Transverse colon (tissue), 4 donors: Measurements from ENCODE around the gene ISCA1.

Source experiments
- POLR2A ChIP-seq: fragments of 450-650 bp; IDR thresholded peaks from one replicate; pipeline ENCODE4 v1.6.1; 2016; ENCODE audit warnings: antibody characterized with exemption, mild to moderate bottlenecking, moderate library complexity
- POLR2AphosphoS5 ChIP-seq, 3 donors: sonication (generic); formaldehyde crosslinking; IDR thresholded peaks; one replicate each; pipeline ENCODE4 v1.6.1; 2016; ENCODE audit warnings: antibody characterized with exemption in 3 of 3
- TF ChIP-seq, protein P1 (sequence below), 5 experiments: fragments of 200-600 bp in 3 of 5; fragments of 450-650 bp in 2 of 5; sonication (generic) in 3 of 5; IDR thresholded peaks; 1 replicate in 2 of 5; 2 replicates in 3 of 5; pipeline ENCODE4 v1.5.1; 2016 to 2017; ENCODE audit warnings: antibody characterized with exemption in 5 of 5, inconsistent platforms in 3 of 5, mild to moderate bottlenecking in 2 of 5, moderate library complexity in 1 of 5

DNA sequence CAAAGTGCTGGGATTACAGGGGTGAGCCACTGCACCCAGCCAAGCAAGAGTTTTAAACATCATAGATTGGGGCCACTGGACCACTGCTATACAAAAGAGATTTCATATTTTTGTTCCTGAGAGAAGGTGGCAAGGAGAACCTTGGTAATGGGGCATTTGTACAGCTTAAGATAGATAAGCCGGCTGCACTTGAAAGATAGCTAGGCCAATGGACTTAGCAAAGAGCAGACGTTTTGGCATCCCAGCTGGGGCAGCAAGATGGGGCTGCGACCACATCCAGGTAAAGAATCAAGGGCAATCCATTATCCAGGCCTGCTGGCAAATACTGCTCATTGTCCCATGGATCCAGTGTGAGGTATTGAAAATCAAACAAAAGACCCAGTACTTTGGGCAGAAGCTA lies 3.9 kb upstream of the ISCA1 start:
- no peak for TF ChIP-seq POLR2AphosphoS5 (IDR thresholded peaks at IDR 0.05)
- TF ChIP-seq, protein P1, sequence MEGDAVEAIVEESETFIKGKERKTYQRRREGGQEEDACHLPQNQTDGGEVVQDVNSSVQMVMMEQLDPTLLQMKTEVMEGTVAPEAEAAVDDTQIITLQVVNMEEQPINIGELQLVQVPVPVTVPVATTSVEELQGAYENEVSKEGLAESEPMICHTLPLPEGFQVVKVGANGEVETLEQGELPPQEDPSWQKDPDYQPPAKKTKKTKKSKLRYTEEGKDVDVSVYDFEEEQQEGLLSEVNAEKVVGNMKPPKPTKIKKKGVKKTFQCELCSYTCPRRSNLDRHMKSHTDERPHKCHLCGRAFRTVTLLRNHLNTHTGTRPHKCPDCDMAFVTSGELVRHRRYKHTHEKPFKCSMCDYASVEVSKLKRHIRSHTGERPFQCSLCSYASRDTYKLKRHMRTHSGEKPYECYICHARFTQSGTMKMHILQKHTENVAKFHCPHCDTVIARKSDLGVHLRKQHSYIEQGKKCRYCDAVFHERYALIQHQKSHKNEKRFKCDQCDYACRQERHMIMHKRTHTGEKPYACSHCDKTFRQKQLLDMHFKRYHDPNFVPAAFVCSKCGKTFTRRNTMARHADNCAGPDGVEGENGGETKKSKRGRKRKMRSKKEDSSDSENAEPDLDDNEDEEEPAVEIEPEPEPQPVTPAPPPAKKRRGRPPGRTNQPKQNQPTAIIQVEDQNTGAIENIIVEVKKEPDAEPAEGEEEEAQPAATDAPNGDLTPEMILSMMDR (IDR thresholded peaks at IDR 0.05), result no peak
- TF ChIP-seq POLR2A, result no peak
